ENCODE data around the gene CSDE1.
A peak's percentile ranks its signal among the peaks of the same experiment; 100 is the strongest.

Gene CSDE1

DNA sequence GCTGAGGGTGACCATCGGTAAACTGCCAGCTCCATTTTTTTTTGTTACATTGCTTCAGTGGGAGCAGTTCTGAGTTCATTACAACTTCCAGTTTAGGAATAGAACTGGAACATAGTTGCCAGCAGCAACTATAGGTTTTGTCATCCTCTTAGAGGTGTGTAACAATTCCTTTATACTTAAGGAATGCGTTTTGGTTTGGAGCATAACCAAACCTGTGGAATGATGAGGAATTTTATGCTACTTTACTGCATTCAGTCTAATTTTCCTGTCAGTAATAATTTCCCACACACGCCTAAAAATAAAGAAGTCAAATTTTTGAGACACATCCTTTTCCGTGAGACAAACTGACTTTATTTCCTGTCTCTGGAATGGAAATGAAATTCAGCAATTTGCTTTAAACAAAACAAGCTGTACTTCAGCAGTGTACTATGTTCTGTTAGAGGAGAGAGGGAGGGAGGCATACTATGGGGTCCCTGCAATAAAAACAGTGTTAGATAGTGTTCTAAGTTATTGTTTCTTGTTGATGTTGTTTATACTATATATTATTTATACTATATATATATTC is 57.7 kb downstream of the CSDE1 start:
- no peak for ATAC-seq

DNA sequence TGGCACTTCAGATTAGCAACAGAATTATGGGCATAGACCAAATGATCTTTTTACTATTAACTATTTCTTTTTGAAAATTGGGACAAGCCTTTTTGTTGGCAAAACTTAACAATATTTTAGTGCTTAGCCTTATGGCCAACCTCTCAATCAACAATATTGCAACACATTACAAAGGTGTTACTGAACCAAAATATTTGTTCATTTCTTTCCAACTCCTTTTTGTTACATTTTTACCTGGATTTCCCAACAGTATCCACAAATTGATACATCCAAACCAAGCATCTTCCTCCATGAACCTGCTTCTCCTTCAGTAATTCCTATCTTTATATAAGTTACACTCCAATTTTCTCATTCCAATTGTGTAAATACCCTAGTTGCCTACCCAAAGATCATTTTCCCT is 61.0 kb downstream of the CSDE1 start:
- ATAC-seq = no peak

GRCh38 chr1:114695430-114696058 is 62.2 kb downstream of the CSDE1 start, which contains the start of gene AMPD1:
Gene AMPD1 (minus strand): TSS chr1:114695546. CDS start chr1:114695471, 75 bp downstream.
- no peak for ATAC-seq

- no peak for ATAC-seq
Measured at GRCh38 chr1:114694540-114695310, 63.1 kb downstream of the CSDE1 start.

GRCh38 chr1:114692947-114693346 is 64.8 kb downstream of the CSDE1 start:
- ATAC-seq = no peak

DNA sequence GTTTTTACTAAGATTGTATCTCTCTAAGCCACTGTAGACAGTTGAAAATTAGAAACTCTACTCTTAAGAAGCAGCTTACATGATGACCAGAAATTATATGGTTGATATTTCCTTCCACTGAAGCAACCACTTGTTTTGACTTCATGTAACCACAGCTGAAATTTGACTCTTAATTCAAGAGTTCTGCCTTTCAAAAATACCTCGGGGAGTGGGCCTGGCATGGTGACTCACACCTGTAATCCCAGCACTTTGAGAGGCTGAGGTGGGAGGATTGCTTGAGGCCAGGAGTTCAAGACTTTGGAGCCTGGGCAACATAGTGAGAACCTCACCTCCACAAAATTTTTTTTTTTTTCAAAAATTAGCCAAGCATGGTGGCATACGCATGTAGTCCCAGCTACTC is 66.7 kb downstream of the CSDE1 start:
- no peak for ATAC-seq

DNA sequence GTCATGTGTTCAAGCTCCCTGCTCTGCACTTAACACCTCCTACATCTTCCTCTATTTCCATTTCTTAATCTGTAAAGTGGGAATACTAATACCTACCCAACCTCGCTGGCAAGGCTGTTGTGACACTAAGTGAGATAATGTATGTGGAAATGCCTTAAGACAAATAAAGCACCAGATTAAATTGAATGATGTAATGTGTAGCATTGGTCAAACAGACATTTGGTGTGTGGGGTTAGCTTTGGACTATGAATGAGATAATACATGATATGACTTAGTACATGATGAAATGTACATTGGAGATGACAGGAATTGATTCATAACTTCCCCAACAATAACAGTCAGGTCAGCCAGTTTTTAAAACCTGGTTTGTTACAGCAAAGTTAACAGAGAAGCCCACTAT is 67.6 kb downstream of the CSDE1 start:
- no peak for ATAC-seq

DNA sequence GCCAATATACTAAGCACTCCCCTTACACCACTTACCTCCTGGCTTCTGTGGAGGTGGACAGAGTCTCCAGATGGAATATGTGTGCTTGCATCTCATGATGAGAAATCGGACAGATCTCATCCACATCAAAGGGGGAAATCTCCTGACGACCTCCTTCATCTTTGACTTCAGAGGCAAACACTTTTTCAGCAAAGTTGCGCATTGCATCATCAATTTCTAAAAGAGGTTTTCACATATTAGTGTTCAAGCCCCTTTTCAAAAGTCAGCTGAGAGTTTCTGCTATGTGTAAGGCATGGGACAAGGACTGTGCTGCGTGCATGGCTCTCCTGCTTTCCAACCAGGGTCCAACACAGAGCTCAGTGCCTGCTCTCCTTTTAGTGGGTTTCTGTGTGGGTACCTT is 69.3 kb downstream of the CSDE1 start:
- no peak for ATAC-seq

GRCh38 chr1:114685851-114686250 is 71.9 kb downstream of the CSDE1 start:
- ATAC-seq = no peak

DNA sequence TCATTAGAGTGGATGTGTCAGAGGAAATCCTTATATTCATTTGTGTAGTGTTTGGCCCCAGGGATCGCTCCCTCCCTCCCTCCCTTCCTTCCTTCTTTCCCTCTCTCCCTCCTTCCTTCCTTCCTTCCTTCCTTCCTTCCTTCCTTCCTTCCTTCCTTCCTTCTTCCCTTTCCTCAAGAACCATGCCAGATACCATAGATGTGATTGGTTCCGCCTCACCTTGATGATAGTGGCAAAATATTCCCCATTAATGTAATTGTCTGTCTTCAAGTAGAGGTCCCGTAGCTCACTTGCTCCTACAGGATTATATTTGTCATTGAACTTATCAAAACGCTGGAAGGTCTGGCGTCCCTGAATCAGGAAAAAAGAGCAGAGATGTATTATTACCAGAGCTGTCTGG is 80.1 kb downstream of the CSDE1 start:
- no peak for ATAC-seq

DNA sequence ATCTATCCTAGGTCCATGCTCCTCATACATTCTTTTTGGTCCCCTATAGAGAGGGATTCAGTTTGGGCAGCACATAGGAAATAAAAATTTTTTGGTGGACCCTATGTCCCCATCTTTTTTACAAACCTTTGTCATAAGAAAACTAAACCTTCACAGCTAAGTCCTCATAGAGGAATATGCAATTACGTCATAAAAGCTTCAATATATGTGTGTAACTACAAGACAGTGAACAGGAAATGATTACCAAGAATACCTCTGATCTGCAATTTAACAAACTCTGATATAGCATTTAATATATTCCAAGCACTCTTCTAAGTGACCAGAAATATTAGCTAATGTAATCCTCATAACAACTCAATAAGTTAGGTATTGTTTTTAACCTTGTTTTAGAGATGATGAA is 81.7 kb downstream of the CSDE1 start:
- no peak for ATAC-seq

- ATAC-seq = no peak
Measured at GRCh38 chr1:114671939-114672275, 85.9 kb downstream of the CSDE1 start.

GRCh38 chr1:114671011-114671938 is 86.5 kb downstream of the CSDE1 start:
- no peak for ATAC-seq

DNA sequence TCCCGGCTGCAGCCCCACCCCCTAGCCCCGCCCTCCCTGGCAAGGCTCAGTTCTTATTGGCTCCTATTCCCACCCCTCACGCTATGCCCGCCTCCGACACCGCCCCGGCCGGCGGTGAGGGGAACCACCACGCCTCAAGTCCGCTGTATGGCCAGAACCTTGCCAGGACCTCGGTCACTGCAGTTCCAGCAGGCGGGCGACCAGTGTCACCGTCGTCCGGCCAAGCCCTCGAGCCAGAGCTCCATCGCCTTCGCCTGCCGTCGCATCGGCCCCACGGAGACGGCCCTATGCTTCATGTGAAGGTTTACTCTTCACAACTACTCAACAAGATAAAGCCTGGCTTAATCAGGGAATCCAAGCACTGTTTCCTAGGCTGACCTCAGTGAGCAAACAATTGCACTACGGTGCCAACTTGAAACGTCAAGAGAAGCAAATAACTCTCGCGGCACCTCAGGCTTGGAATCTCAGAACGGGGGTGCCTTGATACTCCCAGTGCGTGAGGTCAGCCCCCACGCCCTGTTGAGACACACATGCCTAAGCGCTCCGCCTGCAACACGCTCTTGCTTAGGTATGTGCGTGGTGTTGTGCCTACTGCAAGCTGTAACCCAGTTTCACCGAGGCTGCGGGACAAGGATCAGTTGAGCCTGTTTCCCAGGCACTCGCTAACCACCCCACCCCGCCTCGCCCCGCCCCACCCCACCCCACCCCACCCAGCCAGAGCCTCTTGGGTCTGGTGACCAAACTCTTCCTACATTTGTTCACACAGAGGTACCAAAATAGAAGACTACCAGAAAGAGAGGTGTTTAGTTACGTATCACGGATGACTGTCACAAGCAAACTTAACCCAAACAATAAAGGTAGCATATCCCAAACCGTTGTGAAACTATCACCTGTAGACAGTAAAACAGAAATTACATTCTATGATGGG is 87.4 kb downstream of the CSDE1 start:
- peak; percentile 97 for ATAC-seq

GRCh38 chr1:114669562-114670082 is 88.2 kb downstream of the CSDE1 start, which contains the start of gene DENND2C:
Gene DENND2C (minus strand): TSS chr1:114670049. CDS start chr1:114625984, 44,065 bp downstream.
- peak; percentile 55 to 64 for ATAC-seq

DNA sequence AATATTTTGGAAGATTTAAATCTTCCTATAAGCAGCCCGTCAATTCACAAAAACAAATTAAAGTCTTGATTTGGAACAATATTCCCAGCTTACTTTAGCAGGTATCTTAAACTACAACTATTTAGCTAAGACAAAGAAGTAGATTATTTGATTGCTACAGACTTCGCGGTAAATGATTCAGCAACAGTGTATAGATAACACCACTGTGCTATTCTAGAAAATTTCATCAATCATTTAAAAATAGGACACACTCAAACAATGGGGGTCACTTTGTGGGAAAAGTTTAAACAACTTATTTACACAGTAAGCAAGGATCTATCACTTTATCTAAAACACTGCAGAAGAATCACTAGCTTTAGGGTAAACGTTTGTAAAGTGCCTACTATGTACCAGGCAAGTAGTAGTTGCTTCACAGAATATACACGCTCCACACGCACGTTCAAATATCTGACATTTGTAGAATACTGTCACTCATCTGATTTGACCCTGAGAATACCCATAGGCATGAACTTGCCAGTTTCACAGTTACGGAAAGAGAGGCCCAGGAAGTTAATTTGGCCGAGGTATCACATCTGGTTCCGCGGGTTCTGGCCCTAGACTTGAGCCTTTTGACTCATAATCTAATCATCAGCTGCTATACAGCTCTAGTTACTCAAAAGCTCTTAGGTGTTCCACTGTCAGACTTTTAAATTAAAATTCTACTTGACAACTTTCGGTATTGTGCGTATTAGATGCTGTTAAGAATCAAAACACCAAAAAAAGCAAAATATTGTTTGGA is 88.8 kb downstream of the CSDE1 start:
- no peak for ATAC-seq

- no peak for ATAC-seq
Measured at GRCh38 chr1:114668373-114668772, 89.4 kb downstream of the CSDE1 start.

DNA sequence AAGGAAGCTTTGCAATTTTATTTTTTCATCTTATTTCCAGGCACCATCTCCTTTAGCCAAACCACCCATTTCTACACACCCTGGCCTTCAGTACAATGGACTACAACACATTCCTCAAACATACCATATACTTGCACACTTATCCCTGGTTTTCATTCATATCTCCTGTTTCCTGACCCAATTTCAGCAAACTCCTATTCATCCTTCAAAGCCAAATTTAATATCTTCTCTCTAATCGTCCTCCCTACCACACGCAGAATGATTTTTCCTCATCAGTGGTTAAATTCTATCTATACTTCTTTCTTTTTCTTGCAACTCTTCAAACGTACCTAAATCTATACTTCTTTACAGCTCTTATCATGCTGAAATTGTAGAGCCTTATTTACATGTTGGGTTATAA is 90.8 kb downstream of the CSDE1 start:
- ATAC-seq = no peak
